Spleen (tissue), 11 donors: ENCODE results near the gene ABLIM2. TPM values are rescaled to one million over a fixed set of nuclear protein-coding genes. Genes with fewer than 3 reads are reported as not detected.

Experiments
- DNase-seq: peaks from one replicate; pipeline ENCODE4 v3.0.0-alpha.2; 2020
- H3K27ac ChIP-seq, 8 donors: fragments of 200-600 bp; sonication (generic) in 7 of 8; 1 replicate in 4 of 8; 2 replicates in 4 of 8; pipeline versions ENCODE4 v1.5.0 to v1.8.0; 2016 to 2021; ENCODE audit warnings: inconsistent platforms in 4 of 8, mild to moderate bottlenecking in 4 of 8, moderate library complexity in 1 of 8
- H3K27me3 ChIP-seq, 7 donors: fragments of 200-600 bp; sonication (generic) in 6 of 7; replicated peaks in 1 of 7; 1 replicate in 4 of 7; 2 replicates in 3 of 7; pipeline versions ENCODE4 v1.5.0 to v1.8.0; 2016 to 2021; ENCODE audit warnings: inconsistent platforms in 3 of 7, mild to moderate bottlenecking in 1 of 7
- H3K36me3 ChIP-seq, 6 donors: fragments of 200-600 bp; sonication (generic) in 5 of 6; 1 replicate in 4 of 6; 2 replicates in 2 of 6; pipeline versions ENCODE4 v1.5.0 to v1.8.0; 2016 to 2021; ENCODE audit warnings: inconsistent platforms in 2 of 6
- H3K4me1 ChIP-seq, 6 donors: fragments of 200-600 bp; sonication (generic) in 5 of 6; 1 replicate in 3 of 6; 2 replicates in 3 of 6; pipeline versions ENCODE4 v1.5.0 to v1.8.0; 2016 to 2021; ENCODE audit warnings: inconsistent platforms in 3 of 6
- H3K4me3 ChIP-seq, 8 donors: fragments of 200-600 bp; sonication (generic) in 7 of 8; 1 replicate in 4 of 8; 2 replicates in 4 of 8; pipeline versions ENCODE4 v1.5.0 to v1.8.0; 2016 to 2021; ENCODE audit warnings: inconsistent platforms in 4 of 8, mild to moderate bottlenecking in 4 of 8, moderate library complexity in 2 of 8
- H3K9me3 ChIP-seq, 8 donors: fragments of 200-600 bp; sonication (generic) in 7 of 8; 1 replicate in 4 of 8; 2 replicates in 4 of 8; pipeline versions ENCODE4 v1.5.0 to v1.8.0; 2016 to 2021; ENCODE audit warnings: inconsistent platforms in 4 of 8
- CTCF ChIP-seq, 11 experiments: fragments of 200-600 bp in 7 of 11; fragments of 450-650 bp in 4 of 11; sonication (generic) in 4 of 11; IDR thresholded peaks in 8 of 11; conservative IDR thresholded peaks in 3 of 11; 1 replicate in 7 of 11; 2 replicates in 4 of 11; pipeline versions ENCODE4 v1.4.0 to v1.8.0; 2016 to 2021; ENCODE audit warnings: antibody characterized with exemption in 11 of 11, inconsistent platforms in 4 of 11, mild to moderate bottlenecking in 1 of 11
- POLR2A ChIP-seq, 3 donors: fragments of 450-650 bp; IDR thresholded peaks; one replicate each; pipeline ENCODE4 v1.5.1; 2017; ENCODE audit warnings: antibody characterized with exemption in 3 of 3, mild to moderate bottlenecking in 1 of 3
- POLR2AphosphoS5 ChIP-seq, 3 donors: sonication (generic); formaldehyde crosslinking; IDR thresholded peaks; one replicate each; pipeline ENCODE4 v1.5.1; 2017; ENCODE audit warnings: antibody characterized with exemption in 3 of 3
- WGBS, 5 donors: extraction: QIAGEN DNeasy Blood & Tissue Kit in 3 of 5; methylation state at CpG; one replicate each; pipeline versions ENCODE4 v1.1.5 to v1.1.7; 2013 to 2018; 5-methylcytosine and 5-hydroxymethylcytosine counted together
- intact Hi-C: fragments of 100-400 bp; cut with DNase I; formaldehyde crosslinking; loops from one replicate; pipeline ENCODE4 v1.15.0; 2023; ENCODE audit warnings: low total_unique reads
- polyA plus RNA-seq, 3 donors: library from polyadenylated mRNA; stranded (reverse); fragments of 200-250 nt; gene quantifications; one replicate each; pipeline ENCODE4 v1.2.1, GENCODE V29; 2013
- total RNA-seq, 7 donors: library from RNA; depleted of rRNA in 3 of 7; stranded (reverse); fragments of >200 nt in 3 of 7; fragmentation: NEBNext Ultra II Directional in 4 of 7; extraction: Animal tissue kit (Norgen Biotek cat#: 25700) in 4 of 7; gene quantifications; one replicate each; pipeline versions ENCODE4 v1.1.0 to v1.2.1, GENCODE V29; 2016 to 2021
- donor health status: healthy with polysubstance abuse.
- donor health status: DM: no; HTN: no; CAD: no; lungs with moderate emphysema.
- donor health status: DM: no; HTN: no; CAD: no.
- donor health status: Bipolar disorder and iron deficiency.
- donor health status: healthy.
- donor health status: DM: no; HTN: no; CAD: no.
- donor health status: DM: yes; HTN: yes; CAD: no.

Gene ABLIM2
- total and polyA plus RNA-seq, 10 donors, result 11.8 to 127 (median 62.8) TPM

GRCh38 chr4:8195431-8195830, 36.8 kb upstream of the ABLIM2 start:
- 64 to 71% (median 69%) methylated on average over 7 of the region's 7 CpGs for WGBS, 5 donors
- intact Hi-C loops, result no loop called here
- no peak overlapping the region for H3K4me3 ChIP-seq
- H3K36me3 ChIP-seq, result no peaks in the 10 kb centered on the region
- H3K27me3 ChIP-seq, result no peaks in the 10 kb centered on the region
- H3K9me3 ChIP-seq, result no peaks in the 10 kb centered on the region
- TF ChIP-seq POLR2AphosphoS5 (IDR thresholded peaks at IDR 0.05) (no peak), POLR2A (IDR thresholded peaks at IDR 0.05) (no peak), CTCF (IDR thresholded peaks at IDR 0.05 in 8 of 11, conservative IDR thresholded peaks at IDR 0.05 in 3 of 11) (no peak)
- DNase-seq, result no peak
- H3K4me1 ChIP-seq, result peaks cover 21 to 86% (median 68%) of the 10 kb centered on the region in 6 donors
- H3K27ac ChIP-seq, result no peak overlapping the region

- H3K4me1 ChIP-seq, result peaks cover 27 to 86% (median 68%) of the 10 kb centered on the region in 6 donors
- intact Hi-C loops, result no loop called here
These were observed 36.0 kb upstream of the ABLIM2 start for GRCh38 chr4:8194306-8195242.

GRCh38 chr4:8192748-8193738, 34.4 kb upstream of the ABLIM2 start:
- Histone ChIP-seq H3K4me3 (no peak overlapping the region), H3K27ac (peak overlapping the region in 6 of 8 donors; percentile 9 to 88 (median 86)), H3K9me3 (no peaks in the 10 kb centered on the region), H3K27me3 (no peaks in the 10 kb centered on the region), H3K4me1 (peaks cover 21 to 86% (median 65%) of the 10 kb centered on the region in 6 donors), H3K36me3 (no peaks in the 10 kb centered on the region)
- intact Hi-C loops, result no loop called here
- TF ChIP-seq POLR2A (IDR thresholded peaks at IDR 0.05) (no peak), CTCF (IDR thresholded peaks at IDR 0.05 in 8 of 11, conservative IDR thresholded peaks at IDR 0.05 in 3 of 11) (peak in 10 of 11 experiments; percentile 28 to 62 (median 53)), POLR2AphosphoS5 (IDR thresholded peaks at IDR 0.05) (peak in 2 of 3 donors; percentile 37 to 63)
- peak; percentile 86 for DNase-seq
- 41 to 48% (median 44%) methylated on average over 17 to 18 of the region's 18 CpGs for WGBS, 5 donors

More at GRCh38 chr4:8194306-8195242, 36.0 kb upstream of the ABLIM2 start:
- 85 to 93% (median 88%) methylated on average over 17 to 19 of the region's 19 CpGs for WGBS, 5 donors
- no peak for TF ChIP-seq CTCF (IDR thresholded peaks at IDR 0.05 in 8 of 11, conservative IDR thresholded peaks at IDR 0.05 in 3 of 11)
- no peak for TF ChIP-seq POLR2A (IDR thresholded peaks at IDR 0.05)
- TF ChIP-seq POLR2AphosphoS5 (IDR thresholded peaks at IDR 0.05), result no peak
- no peak for DNase-seq
- Histone ChIP-seq H3K9me3 (no peaks in the 10 kb centered on the region), H3K4me3 (no peak overlapping the region), H3K36me3 (no peaks in the 10 kb centered on the region), H3K27ac (no peak overlapping the region), H3K27me3 (no peaks in the 10 kb centered on the region)
